Measurements from ENCODE around the gene BRI3BP. TPM values are rescaled to one million over a fixed set of nuclear protein-coding genes. Genes with fewer than 3 reads are reported as not detected.
"Not testable (repeated sequence)": the region's sequence is repeated elsewhere in the genome, so short reads cannot be mapped to it uniquely, and the experiment has no call there.

BRI3BP gene
- total and polyA plus RNA-seq, 9 of the 15 experiments (the other 6 are each of a cell fraction or from before 2014, with no cell fraction given): 12.3 to 25.0 (median 16.6) TPM

DNA sequence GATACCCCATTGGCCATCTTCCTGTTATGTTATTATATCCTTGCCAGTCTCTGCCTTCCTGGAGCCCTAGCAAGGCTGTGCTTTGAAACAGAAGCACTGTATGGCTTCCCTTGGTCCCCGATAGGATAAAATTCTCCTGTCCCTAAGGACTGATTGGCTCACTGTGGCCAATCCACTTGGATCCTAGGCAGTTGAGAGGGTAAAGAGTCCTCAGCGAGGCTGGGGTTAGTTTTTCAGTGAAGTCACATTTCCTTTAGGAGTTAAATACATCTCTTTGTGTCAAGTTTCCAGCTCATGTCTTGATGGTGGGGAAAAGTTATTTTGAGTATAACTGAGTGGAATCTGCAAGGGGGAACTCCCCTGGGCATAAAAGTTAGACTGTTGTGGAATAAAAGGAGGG lies 79.1 kb downstream of the BRI3BP start (continued):
- no peak for TF ChIP-seq PRMT5 (CRISPR knock-in tag; IDR thresholded peaks at IDR 0.05)
- TF ChIP-seq ZNF224 (CRISPR knock-in tag; IDR thresholded peaks at IDR 0.05): no peak
- TF ChIP-seq ZNF354B (CRISPR knock-in tag; IDR thresholded peaks at IDR 0.05): no peak

DNA sequence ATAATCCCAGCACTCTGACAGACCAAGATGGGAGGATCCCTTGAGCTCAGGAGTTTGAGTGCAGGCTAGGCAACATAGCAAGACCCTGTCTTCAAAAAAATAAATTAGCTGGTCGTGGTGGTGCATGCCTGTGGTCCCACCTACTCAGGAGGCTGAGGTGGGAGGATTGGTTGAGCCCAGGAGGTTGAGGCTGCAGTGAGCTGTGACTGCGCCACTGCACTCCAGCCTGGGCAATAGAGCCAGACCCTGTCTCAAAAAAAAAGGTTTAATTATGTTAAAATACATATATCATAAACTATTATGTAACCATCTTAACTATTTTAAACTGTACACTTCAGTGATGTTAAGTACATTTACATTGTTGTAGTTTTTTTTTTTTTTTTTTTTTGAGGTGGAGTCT lies 80.8 kb downstream of the BRI3BP start:
- Histone ChIP-seq H3K27me3 (ENCODE audit: control insufficient read depth in 2 of 2, insufficient read depth in 2 of 2, low read length in 2 of 2) (peaks cover 0 to 11% of the 10 kb centered on the region in 2 experiments; a peak in 1 of 5 replicates), H3K36me3 (ENCODE audit: control insufficient read depth, insufficient read depth, low read length) (peaks cover 16% of the 10 kb centered on the region; the same call in 2 of the 3 replicates)
- H3K4me3 ChIP-seq; in situ Hi-C loops (cut with MboI); H3K4me1 ChIP-seq (replicated peaks in 1 of 2; ENCODE audit: control insufficient read depth in 2 of 2, insufficient read depth in 2 of 2, low read length in 2 of 2); H3K4me2 ChIP-seq (ENCODE audit: insufficient read depth, low read length); H3K79me2 ChIP-seq (ENCODE audit: control insufficient read depth, insufficient read depth, low read length); H3K9me3 ChIP-seq (replicated peaks; ENCODE audit: control insufficient read depth, insufficient read depth, low read depth, low read length); CTCF ChIA-PET (ENCODE audit: low intra/inter-chr PET ratio); H2AFZ ChIP-seq (ENCODE audit: low read depth, low read length); H3K9ac ChIP-seq (ENCODE audit: insufficient read depth in 1 of 2, low read depth in 2 of 2, low read length in 2 of 2); DNase-seq (ENCODE audit: extremely low read depth in 1 of 4, low spot score in 3 of 4); FAIRE-seq; ATAC-seq; H3K27ac ChIP-seq (ENCODE audit: extremely low read depth, low read depth, low read length); intact Hi-C loops (cut with micrococcal nuclease); H3K9me1 ChIP-seq (ENCODE audit: control insufficient read depth, insufficient read depth, low read length); H4K20me1 ChIP-seq (replicated peaks; ENCODE audit: control insufficient read depth, insufficient read depth, low read length); BruUV-seq (replicated peaks): not testable (repeated sequence)
- POLR2A ChIA-PET: interaction anchor here (1.2 kb wide), 1 partner anchor 9 kb away, joined by 5 read pairs; the partner anchor contains the start of gene AACS
- peak; percentile 62 for TF ChIP-seq ZNF121 (CRISPR knock-in tag; conservative IDR thresholded peaks at IDR 0.05)
- WGBS (ENCODE audit: insufficient coverage, low coverage, missing lambda C conversion rate): 56% methylated on average over 2 of the region's 2 CpGs

DNA sequence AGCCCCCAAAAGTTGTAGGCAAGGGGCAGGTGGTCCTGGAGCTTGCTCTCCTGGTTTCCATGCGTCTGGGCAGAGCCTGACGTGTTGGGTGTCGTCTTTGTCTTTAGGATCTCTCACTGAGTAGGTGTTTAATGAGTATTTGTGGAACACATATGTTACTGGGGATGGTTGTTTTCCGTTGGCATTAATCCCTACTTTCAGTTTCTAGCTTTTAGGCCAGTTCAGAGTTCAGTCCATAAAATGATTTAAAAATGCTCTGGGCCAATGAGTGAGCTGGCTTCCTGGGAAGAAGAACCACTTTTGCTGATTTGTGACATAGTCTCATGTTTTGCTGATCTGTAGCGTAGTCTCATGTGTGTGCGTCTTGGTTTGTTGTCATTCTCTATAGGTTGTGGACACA lies 82.7 kb downstream of the BRI3BP start:
- FAIRE-seq (no peak), DNase-seq (ENCODE audit: extremely low read depth in 1 of 4, low spot score in 3 of 4) (no peak), ATAC-seq (no peak)
- Histone ChIP-seq H3K9me1 (ENCODE audit: control insufficient read depth, insufficient read depth, low read length) (no peaks in the 10 kb centered on the region), H4K20me1 (replicated peaks; ENCODE audit: control insufficient read depth, insufficient read depth, low read length) (0 out of 2 replicates have a peak, but pooled peaks cover 5% of the 10 kb centered on the region), H3K79me2 (ENCODE audit: control insufficient read depth, insufficient read depth, low read length) (no peaks in the 10 kb centered on the region), H3K4me1 (replicated peaks in 1 of 2; ENCODE audit: control insufficient read depth in 2 of 2, insufficient read depth in 2 of 2, low read length in 2 of 2) (no peaks in the 10 kb centered on the region; a peak in 1 of 5 replicates), H3K36me3 (ENCODE audit: control insufficient read depth, insufficient read depth, low read length) (peaks cover 16% of the 10 kb centered on the region; the same call in 2 of the 3 replicates), H3K27me3 (ENCODE audit: control insufficient read depth in 2 of 2, insufficient read depth in 2 of 2, low read length in 2 of 2) (peaks cover 0 to 2% of the 10 kb centered on the region in 2 experiments; a peak in 1 of 5 replicates), H3K9ac (ENCODE audit: insufficient read depth in 1 of 2, low read depth in 2 of 2, low read length in 2 of 2) (no peak overlapping the region), H3K4me3 (no peak overlapping the region), H2AFZ (ENCODE audit: low read depth, low read length) (no peak overlapping the region), H3K9me3 (replicated peaks; ENCODE audit: control insufficient read depth, insufficient read depth, low read depth, low read length) (no peaks in the 10 kb centered on the region), H3K4me2 (ENCODE audit: insufficient read depth, low read length) (no peak overlapping the region), H3K27ac (ENCODE audit: extremely low read depth, low read depth, low read length) (no peak overlapping the region)
- in situ Hi-C loops (cut with MboI) (no loop called here), intact Hi-C loops (cut with micrococcal nuclease) (no loop called here)
- no TSS peak for BruUV-seq (replicated peaks)
- WGBS (ENCODE audit: insufficient coverage, low coverage, missing lambda C conversion rate): 80% methylated on average over 5 of the region's 6 CpGs
- POLR2A ChIA-PET: interaction anchor here (0.6 to 1.5 kb wide), 3 partner anchors 10 to 296 kb away, joined by 4 to 5 read pairs (median 4); no protein-coding TSS in a partner anchor
- TF ChIP-seq MBD2 (IDR thresholded peaks at IDR 0.05; ENCODE audit: borderline replicate concordance, low read depth): no peak
- CTCF ChIA-PET (ENCODE audit: low intra/inter-chr PET ratio): no interaction called here
